GM23338 (cell line): ENCODE data around the gene PSMB5.

ENCODE experiments used
- CTCF ChIP-seq, 2 experiments: fragments of 200-600 bp in 1 of 2; sonication (generic) in 1 of 2; conservative IDR thresholded peaks; 2 replicates each; pipeline versions ENCODE4 v1.5.1 to v1.6.1; 2016 to 2017; ENCODE audit warnings: antibody characterized with exemption in 2 of 2, low read depth in 2 of 2, mild to moderate bottlenecking in 2 of 2, moderate library complexity in 1 of 2
- EZH2phosphoT487 ChIP-seq: fragments of 200-600 bp; sonication (generic); IDR thresholded peaks from one replicate; pipeline ENCODE4 v1.8.1; 2018; ENCODE audit warnings: antibody characterized with exemption; ENCODE audit not compliant: unreplicated experiment
- POLR2AphosphoS5 ChIP-seq: IDR thresholded peaks from 2 replicates; pipeline ENCODE4 v1.6.1; 2016; ENCODE audit warnings: antibody characterized with exemption, low read depth

- no peak for TF ChIP-seq POLR2AphosphoS5
- no peak for TF ChIP-seq CTCF (conservative IDR thresholded peaks at IDR 0.05; ENCODE audit: low read depth in 2 of 2)
- no peak for TF ChIP-seq EZH2phosphoT487
Observed at GRCh38 chr14:23021434-23021833, 13.3 kb downstream of the PSMB5 start.
